Measurements from ENCODE around the gene SRRM3.
"Not testable (repeated sequence)": the region's sequence is repeated elsewhere in the genome, so short reads cannot be mapped to it uniquely, and the experiment has no call there.

Gene SRRM3

GRCh38 chr7:76311838-76312237 lies 110.1 kb downstream of the SRRM3 start:
- not testable (repeated sequence) for DNase-seq (ENCODE audit: low read depth in 1 of 2, low spot score in 1 of 2)

- DNase-seq (ENCODE audit: low read depth in 1 of 2, low spot score in 1 of 2), result peak; percentile 93 to 96
These were observed 112.5 kb downstream of the SRRM3 start for GRCh38 chr7:76314042-76314721.

GRCh38 chr7:76314740-76315139 lies 113.0 kb downstream of the SRRM3 start:
- not testable (repeated sequence) for DNase-seq (ENCODE audit: low read depth in 1 of 2, low spot score in 1 of 2)

GRCh38 chr7:76315364-76315763 lies 113.7 kb downstream of the SRRM3 start:
- DNase-seq (ENCODE audit: low read depth in 1 of 2, low spot score in 1 of 2), result no peak

DNA sequence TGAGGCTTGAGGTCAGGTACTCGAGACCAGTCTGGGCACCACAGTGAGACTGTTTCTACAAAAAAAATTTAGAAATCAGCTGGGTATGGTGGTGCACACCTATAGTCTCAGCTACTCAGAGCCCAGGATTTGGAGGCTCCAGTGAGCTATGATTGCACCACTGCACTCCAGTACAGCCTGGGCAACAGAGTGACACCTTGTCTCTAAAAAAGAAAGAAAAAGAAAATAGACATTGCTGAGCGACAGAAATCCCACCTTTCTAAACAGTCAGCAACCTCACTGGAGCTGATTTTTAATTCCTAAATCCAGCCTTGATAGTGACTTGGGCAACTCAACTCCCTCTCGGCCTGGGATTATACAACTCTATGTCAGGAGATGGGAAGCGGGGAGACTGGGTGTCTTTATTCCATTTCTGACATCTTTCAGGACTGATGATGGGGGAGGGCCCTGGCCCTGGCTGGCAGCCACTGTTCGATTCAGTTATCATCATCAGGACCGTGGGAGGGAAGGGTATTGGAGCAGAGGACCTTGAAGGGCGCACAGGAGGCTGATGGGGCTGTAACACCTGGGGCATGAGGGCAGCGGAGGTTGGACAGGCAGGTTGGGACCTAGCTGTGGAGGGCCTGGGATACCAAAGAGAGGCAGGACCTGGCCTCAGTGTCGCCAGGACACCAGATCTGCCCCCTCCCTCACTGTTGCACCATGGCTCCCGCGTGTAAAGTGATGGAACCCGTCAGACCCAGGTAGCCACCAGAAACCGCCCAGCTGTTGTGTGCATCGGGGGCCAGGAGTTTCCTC lies 115.5 kb downstream of the SRRM3 start:
- no peak for DNase-seq (ENCODE audit: low read depth in 1 of 2, low spot score in 1 of 2)

DNA sequence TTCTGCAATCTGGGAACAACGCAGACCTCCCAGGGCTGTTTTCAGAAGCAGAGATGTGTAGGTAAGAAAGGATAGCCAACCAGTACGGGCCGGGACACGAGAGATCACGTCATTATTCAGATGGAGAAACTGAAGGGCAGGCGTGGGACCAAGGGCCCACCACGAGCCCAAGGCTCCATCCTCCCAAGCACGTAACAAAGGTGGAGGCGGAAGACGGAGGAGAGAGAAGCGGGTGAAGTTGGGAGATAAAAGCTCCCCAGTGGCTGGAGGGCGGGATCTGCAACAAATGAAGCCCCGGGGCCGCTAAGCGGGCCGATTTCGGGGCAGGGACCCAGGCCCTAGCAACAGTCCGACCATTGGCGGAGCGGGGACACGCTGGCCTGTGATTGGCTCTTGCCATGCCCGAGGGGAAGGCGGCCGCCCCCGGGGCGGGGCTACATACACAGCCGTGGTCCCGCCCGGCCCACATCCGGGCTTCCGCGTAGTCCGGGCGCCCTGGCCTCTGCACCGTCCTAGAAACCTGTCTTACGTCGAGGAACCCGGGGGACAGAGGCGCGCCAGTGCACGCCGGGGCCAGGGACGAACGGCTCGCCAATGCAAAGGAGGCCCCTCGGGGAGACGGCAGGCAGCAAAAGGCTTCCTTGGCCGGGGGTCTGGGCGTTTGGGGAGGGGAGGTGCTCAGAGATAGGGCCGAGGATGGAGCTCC lies 116.2 kb downstream of the SRRM3 start:
- peak; percentile 90 to 93 for DNase-seq (ENCODE audit: low read depth in 1 of 2, low spot score in 1 of 2)

- DNase-seq (ENCODE audit: low read depth in 1 of 2, low spot score in 1 of 2), result peak; percentile 26 to 40
These were observed 117.0 kb downstream of the SRRM3 start for GRCh38 chr7:76318488-76319353.

DNA sequence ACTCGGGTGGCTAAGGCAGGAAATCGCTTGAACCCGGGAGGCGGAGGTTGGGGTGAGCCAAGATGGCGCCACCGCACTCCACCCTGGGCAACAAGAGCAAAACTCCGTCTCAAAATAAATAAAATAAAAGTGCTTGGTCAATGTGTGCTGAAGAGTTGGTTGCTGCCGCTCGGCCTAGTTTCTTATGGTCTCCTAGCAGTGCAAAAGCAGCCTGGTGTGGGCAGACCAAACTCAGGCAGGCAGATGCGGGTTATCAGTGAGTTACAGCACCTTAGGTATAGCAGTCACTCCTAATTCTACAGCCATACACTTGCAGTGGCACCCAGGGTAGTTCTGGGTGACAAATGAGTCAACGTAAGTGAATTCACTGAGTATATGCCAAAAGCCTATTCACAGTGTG lies 123.4 kb downstream of the SRRM3 start:
- DNase-seq (ENCODE audit: low read depth in 1 of 2, low spot score in 1 of 2), result no peak

DNA sequence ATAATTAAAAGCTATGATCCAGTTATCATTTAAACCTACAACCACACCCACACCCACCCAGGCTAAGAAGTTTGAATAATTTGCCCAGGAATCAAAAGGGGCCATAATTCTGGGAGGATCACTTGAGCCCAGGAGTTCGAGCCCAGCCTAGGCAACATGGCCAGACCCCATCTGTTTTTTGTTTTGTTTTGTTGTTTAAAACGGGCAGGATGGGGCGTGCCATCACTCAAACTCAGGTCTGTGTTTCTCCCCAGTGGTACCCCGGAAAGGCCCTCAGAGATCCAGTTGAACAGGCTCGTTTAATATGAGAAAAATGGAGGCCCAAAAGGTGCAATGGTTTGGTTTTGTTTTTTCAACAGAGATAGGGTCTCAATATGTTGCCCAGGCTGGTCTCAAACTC lies 124.1 kb downstream of the SRRM3 start:
- no peak for DNase-seq (ENCODE audit: low read depth in 1 of 2, low spot score in 1 of 2)

GRCh38 chr7:76326646-76327233 lies 125.0 kb downstream of the SRRM3 start:
- no peak for DNase-seq (ENCODE audit: low read depth in 1 of 2, low spot score in 1 of 2)

GRCh38 chr7:76327610-76328009 lies 125.9 kb downstream of the SRRM3 start:
- no peak for DNase-seq (ENCODE audit: low read depth in 1 of 2, low spot score in 1 of 2)

GRCh38 chr7:76328389-76328788 lies 126.7 kb downstream of the SRRM3 start:
- DNase-seq (ENCODE audit: low read depth in 1 of 2, low spot score in 1 of 2), result no peak

DNA sequence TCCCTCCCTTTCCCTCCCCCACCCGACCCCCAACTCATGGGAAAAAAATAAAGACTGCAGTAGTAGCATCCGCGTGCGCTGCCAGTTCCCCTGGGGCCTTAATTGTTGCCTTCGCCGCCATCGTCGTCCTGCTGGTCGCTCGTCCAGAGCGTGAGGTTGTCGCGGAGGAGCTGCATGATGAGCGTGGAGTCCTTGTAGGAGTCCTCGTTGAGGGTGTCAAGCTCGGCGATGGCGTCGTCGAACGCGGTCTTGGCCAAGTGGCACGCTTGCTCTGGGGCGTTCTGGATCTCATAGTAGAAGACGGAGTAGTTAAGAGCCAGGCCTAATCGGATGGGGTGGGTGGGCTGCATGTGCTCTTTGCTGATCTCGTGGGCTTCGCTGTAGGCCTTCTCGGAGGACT lies 127.8 kb downstream of the SRRM3 start:
- DNase-seq (ENCODE audit: low read depth in 1 of 2, low spot score in 1 of 2), result no peak

GRCh38 chr7:76330261-76330660 lies 128.6 kb downstream of the SRRM3 start:
- no peak for DNase-seq (ENCODE audit: low read depth in 1 of 2, low spot score in 1 of 2)

DNA sequence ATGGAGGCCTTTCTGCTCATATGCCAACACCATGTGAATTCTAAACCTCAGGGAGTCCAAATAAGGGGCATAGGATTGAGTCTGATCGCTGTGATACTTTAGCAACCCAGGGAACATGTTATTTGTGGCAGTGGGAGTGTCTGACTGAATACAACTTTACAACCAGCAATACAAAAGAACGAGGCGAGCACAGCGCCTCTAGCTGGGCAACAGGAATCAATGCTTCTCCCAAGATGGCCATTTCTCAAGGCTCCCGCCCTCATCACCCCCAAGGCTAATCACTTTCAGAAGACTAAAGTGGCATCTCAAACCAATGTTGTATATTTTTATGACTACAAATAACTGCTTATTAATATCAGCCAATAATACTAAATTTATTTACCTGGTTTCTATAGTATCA lies 129.0 kb downstream of the SRRM3 start:
- DNase-seq (ENCODE audit: low read depth in 1 of 2, low spot score in 1 of 2), result no peak

GRCh38 chr7:76332078-76332477 lies 130.4 kb downstream of the SRRM3 start:
- no peak for DNase-seq (ENCODE audit: low read depth in 1 of 2, low spot score in 1 of 2)

DNA sequence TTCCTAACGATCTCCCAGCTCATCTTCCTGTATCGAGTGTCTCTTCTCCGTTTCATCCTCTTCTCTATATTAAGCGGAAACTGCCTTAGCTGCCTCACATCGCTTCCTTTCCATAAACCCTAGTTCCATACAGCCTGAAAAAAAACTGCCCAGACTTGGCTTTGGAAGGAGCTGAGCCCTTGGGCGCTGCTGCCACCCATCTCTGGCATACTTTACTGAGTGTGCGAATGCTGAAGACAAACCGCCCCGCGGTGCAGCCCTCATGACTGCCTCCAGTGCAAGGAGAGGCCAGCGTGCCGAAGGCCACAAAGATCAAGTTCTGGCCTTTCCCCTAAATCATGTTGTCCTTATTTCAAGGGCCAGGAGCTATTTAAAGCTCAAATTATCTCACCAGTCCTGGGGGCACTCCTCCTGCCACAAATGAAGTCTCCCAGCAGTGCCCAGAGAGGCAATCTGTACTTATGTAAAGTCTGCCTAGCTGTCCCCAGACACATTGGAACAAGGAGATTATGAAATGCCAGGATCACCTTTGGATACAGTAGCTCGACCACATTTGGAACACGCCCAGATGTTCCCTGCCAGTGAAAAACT lies 131.9 kb downstream of the SRRM3 start:
- DNase-seq (ENCODE audit: low read depth in 1 of 2, low spot score in 1 of 2), result no peak

- no peak for DNase-seq (ENCODE audit: low read depth in 1 of 2, low spot score in 1 of 2)
These were observed 132.7 kb downstream of the SRRM3 start for GRCh38 chr7:76334320-76334967.

- DNase-seq (ENCODE audit: low read depth in 1 of 2, low spot score in 1 of 2), result not testable (repeated sequence)
These were observed 133.7 kb downstream of the SRRM3 start for GRCh38 chr7:76335417-76335816.

DNA sequence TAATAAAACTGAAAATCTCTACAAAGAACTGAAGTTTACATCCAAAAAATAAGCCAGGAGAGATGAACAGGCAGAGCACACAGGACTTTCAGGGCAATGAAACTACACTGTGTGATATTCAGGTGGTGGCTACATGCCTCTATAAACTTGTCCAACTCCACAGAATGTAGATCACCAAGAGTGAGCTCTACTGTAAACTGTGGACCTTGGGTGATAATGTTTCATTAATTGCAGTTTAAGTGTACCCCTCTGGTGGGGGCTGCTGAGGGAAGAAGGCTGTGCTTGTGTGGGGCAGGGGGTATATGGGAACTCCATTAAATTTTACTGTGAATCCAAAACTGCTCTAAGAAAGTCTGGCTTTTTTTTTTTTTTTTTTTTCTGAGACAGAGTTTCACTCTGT lies 134.4 kb downstream of the SRRM3 start:
- DNase-seq (ENCODE audit: low read depth in 1 of 2, low spot score in 1 of 2), result no peak

All from activated T-helper 1 cell treated with anti-CD3 and anti-CD28 coated beads, Interleukin-2, amount 50 U/mL, for 16 hours (primary cell).